Mucosa of descending colon (tissue), 3 donors: ENCODE data around the gene ZNF385A. TPM values are rescaled to one million over a fixed set of nuclear protein-coding genes. Genes with fewer than 3 reads are reported as not detected.

Source experiments
- ATAC-seq: fragments of 200-7000 bp; cut with Tn5 transposase; one replicate; pipeline ENCODE4 v1.9.1; 2020; ENCODE audit warnings: mild to moderate bottlenecking, moderate library complexity
- DNase-seq, 3 donors: peaks; one replicate each; pipeline ENCODE4 v3.0.0-alpha.2; 2020
- H3K36me3 ChIP-seq: fragments of 200-600 bp; one replicate; pipeline ENCODE4 v1.8.0; 2021; ENCODE audit warnings: low read depth, mild to moderate bottlenecking
- H3K4me1 ChIP-seq: fragments of 200-600 bp; one replicate; pipeline ENCODE4 v1.8.0; 2021; ENCODE audit warnings: low read depth, mild to moderate bottlenecking
- H3K4me3 ChIP-seq: fragments of 200-600 bp; one replicate; pipeline ENCODE4 v1.8.0; 2021; ENCODE audit warnings: mild to moderate bottlenecking
- H3K9me3 ChIP-seq: fragments of 200-600 bp; one replicate; pipeline ENCODE4 v1.8.0; 2021; ENCODE audit warnings: mild to moderate bottlenecking
- intact Hi-C, 2 donors: fragments of 100-400 bp; cut with DNase I in 1 of 2; cut with micrococcal nuclease in 1 of 2; formaldehyde crosslinking; loops; one replicate each; pipeline versions ENCODE4 v1.11.0 to v1.11.1; 2022; cut with DNase I, micrococcal nuclease
- total RNA-seq, 3 donors: library from RNA; stranded (reverse); fragmentation: NEBNext Ultra II Directional in 2 of 3; extraction: Animal tissue kit (Norgen Biotek cat#: 25700) in 2 of 3; gene quantifications; one replicate each; pipeline versions ENCODE4 v1.2.1 to v1.2.4, GENCODE V29; 2021 to 2023
- TF ChIP-seq, protein P1 (sequence below): fragments of 200-600 bp; IDR thresholded peaks from one replicate; pipeline ENCODE4 v1.8.0; 2022; ENCODE audit warnings: antibody characterized with exemption, mild to moderate bottlenecking
- donor health status: DM: no; HTN: no; CAD: no; lungs with moderate emphysema.
- donor health status: DM: no; HTN: no; CAD: no.
- donor health status: DM: no; HTN: yes; CAD: no.

Gene ZNF385A
- total RNA-seq, 3 donors from 2014 or later = 3.5 to 15.0 (median 10.4) TPM

- H3K9me3 ChIP-seq = no peaks in the 10 kb centered on the region
- intact Hi-C loops = no loop called here
- TF ChIP-seq, protein P1, sequence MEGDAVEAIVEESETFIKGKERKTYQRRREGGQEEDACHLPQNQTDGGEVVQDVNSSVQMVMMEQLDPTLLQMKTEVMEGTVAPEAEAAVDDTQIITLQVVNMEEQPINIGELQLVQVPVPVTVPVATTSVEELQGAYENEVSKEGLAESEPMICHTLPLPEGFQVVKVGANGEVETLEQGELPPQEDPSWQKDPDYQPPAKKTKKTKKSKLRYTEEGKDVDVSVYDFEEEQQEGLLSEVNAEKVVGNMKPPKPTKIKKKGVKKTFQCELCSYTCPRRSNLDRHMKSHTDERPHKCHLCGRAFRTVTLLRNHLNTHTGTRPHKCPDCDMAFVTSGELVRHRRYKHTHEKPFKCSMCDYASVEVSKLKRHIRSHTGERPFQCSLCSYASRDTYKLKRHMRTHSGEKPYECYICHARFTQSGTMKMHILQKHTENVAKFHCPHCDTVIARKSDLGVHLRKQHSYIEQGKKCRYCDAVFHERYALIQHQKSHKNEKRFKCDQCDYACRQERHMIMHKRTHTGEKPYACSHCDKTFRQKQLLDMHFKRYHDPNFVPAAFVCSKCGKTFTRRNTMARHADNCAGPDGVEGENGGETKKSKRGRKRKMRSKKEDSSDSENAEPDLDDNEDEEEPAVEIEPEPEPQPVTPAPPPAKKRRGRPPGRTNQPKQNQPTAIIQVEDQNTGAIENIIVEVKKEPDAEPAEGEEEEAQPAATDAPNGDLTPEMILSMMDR = no peak
- peaks cover 6% of the 10 kb centered on the region for H3K4me1 ChIP-seq
- DNase-seq (peak in 1 of 3 donors; percentile 82), ATAC-seq (peak; percentile 23)
- H3K36me3 ChIP-seq = no peaks in the 10 kb centered on the region
- no peak overlapping the region for H3K4me3 ChIP-seq
Observed at GRCh38 chr12:54394281-54394719, 9.8 kb upstream of the ZNF385A start.

GRCh38 chr12:54393743-54394142 lies 9.2 kb upstream of the ZNF385A start:
- no peak for DNase-seq
- no peak for ATAC-seq
- Histone ChIP-seq H3K9me3 (no peaks in the 10 kb centered on the region), H3K36me3 (no peaks in the 10 kb centered on the region), H3K4me1 (peaks cover 6% of the 10 kb centered on the region), H3K4me3 (no peak overlapping the region)
- TF ChIP-seq, protein P1 = no peak
- intact Hi-C loops = no loop called here

GRCh38 chr12:54393207-54393609 lies 8.7 kb upstream of the ZNF385A start:
- no peak for ATAC-seq
- no peak overlapping the region for H3K4me3 ChIP-seq
- no peaks in the 10 kb centered on the region for H3K9me3 ChIP-seq
- H3K4me1 ChIP-seq = peaks cover 6% of the 10 kb centered on the region
- H3K36me3 ChIP-seq = no peaks in the 10 kb centered on the region
- DNase-seq = no peak
- intact Hi-C loops = no loop called here
- TF ChIP-seq, protein P1 = no peak

- no peak for DNase-seq
- H3K4me3 ChIP-seq = no peak overlapping the region
- ATAC-seq = no peak
- H3K9me3 ChIP-seq = no peaks in the 10 kb centered on the region
- H3K36me3 ChIP-seq = no peaks in the 10 kb centered on the region
- intact Hi-C loops = no loop called here
- peaks cover 6% of the 10 kb centered on the region for H3K4me1 ChIP-seq
- TF ChIP-seq, protein P1 = no peak
Observed at GRCh38 chr12:54392485-54393206, 8.1 kb upstream of the ZNF385A start.

DNA sequence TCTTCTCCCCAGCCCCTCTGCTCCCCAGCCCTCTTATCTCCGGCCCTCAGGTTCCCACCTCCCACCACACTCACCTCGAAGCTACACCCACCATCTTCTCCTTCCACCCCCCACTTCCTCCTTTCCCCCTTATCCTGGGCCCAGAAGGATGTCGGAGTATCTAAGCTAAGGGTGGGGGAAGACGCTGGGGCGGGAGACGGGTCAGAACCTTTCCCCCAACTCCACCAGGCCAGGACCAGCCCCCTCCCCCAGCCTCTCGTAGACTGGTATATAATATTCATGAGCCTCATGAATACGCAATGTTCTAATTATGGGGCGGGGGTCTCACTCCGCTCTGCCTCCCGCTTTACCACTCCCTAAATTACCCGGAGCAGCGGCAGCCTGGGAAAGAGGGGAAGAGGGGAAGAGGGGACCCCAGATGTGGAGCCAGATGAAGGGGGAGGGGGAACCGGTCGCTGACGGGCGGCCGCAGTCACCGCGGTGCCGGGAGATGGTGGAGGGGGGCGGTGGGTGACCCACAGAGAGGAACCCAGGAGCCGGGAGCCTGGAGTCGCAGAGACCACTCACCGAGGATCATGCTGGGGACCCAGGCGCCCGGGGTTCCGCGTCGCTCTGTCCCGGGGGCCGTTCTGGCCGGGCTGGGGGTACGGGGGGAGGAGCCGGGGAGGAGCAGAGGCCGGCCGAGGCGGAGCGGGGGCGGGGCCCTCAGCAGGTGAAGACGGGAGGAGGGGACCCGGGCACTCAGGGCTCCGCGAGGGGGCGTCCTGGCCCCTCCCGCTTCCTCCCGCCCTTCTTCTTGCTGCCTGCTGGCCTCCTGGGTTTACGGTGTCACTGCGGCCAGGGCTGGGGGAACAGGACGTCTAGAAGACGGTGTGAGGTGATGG lies 6.4 kb upstream of the ZNF385A start:
- Histone ChIP-seq H3K36me3 (no peaks in the 10 kb centered on the region), H3K9me3 (no peaks in the 10 kb centered on the region), H3K4me3 (no peak overlapping the region), H3K4me1 (peaks cover 6% of the 10 kb centered on the region)
- TF ChIP-seq, protein P1 = no peak
- DNase-seq = peak; percentile 56 to 74 (median 66)
- ATAC-seq = peak; percentile 66
- intact Hi-C loops = no loop called here
